Stimulated activated CD8-positive, alpha-beta memory T cell treated with anti-CD3 and anti-CD28 coated beads, Interleukin-12 subunit alpha, Interleukin-12 subunit beta, amount 100 ng/mL, for 24 hours (primary cell): Measurements from ENCODE around the gene PSMB4.
A peak's percentile ranks its signal among the peaks of the same experiment; 100 is the strongest.
"Not testable (repeated sequence)": the region's sequence is repeated elsewhere in the genome, so short reads cannot be mapped to it uniquely, and the experiment has no call there.

ENCODE experiments used
- DNase-seq: peaks from one replicate; pipeline ENCODE4 v3.0.0-alpha.2; 2020; ENCODE audit errors: extremely low read depth

Gene PSMB4

GRCh38 chr1:151437396-151437795, 38.0 kb downstream of the PSMB4 start:
- DNase-seq = not testable (repeated sequence)

DNA sequence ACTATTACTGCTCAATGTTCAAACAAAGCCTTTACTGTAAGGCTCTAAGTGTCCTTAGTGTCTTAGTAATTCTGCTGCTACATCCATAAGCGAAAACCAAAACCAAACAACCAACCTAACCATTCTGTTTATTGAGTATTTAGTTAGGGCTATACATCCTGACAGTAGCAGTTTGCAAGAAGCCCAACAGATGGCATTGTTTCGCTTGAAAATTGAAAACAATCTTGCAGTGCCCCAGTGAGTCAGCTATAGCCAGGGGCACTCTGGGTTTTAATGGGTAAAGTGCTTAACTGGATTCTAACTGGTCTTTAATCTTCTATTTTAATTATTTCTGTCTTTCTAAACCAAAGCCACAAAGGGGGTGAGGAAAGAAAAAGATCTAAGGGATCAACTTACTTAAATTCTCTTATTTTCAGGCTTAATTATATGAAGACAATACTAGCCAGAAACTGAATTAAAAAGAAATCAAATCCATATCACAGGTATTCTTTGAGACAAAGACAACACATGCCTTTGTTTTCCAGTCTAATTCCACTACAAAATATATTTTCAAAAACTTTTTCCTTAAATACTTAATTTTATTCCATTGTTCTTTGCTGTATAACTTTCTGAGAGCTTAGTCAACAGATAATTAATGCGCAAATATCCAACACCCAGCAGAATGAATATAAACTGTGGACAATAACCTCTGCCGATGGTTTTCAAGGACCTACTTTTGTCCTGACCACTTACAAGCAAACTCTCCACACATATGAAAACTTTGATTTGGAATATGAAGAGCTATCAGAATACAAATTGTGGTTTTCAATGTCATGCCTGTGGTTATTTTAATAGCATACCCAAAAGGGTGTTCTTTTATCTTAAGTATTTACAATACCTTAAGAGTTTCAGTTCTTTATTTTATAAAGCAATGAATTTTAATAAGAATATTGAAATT, 44.7 kb downstream of the PSMB4 start:
- DNase-seq = peak; percentile 19

DNA sequence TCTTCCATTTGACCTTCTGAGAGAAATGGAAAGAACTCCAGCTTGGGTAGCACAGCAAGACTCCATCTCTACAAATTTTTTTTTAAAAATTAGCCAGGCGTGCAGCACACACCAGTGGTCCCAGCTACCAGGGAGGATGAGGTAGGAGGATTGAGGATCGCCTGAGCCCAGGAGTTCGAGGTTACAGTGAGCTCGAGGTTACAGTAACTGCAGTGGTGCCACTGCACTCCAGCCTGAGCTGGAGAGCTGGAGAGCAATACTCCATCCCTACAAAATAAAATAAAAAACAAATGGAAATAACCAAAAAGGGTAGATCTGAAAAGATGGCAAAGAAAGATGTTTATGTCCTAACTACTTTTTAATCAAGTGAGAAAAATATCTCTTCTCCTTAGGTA, 45.4 kb downstream of the PSMB4 start:
- DNase-seq = no peak

DNA sequence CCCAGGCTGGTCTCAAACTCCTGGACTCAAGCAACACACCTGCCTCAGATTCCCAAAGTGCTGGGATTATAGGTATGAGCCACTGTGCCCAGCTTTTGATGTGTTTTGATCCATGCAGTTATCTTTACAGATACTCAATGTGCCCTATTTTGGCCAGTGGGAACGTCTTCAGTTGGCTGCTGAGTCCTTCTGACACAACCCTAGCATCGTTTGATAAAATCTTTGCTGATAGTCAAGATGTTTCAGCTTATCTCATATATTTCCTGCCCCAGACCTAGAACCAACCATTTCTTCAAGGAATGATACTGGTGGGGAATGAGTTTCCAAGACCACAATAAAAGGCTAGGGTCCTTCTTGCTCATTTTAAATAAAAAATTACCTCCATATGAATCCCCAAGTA, 48.3 kb downstream of the PSMB4 start:
- DNase-seq = no peak
